PC-9 (cell line): ENCODE data around the gene PLEKHA6.

Experiments
- EZH2 ChIP-seq: fragments of 200-600 bp; sonication (generic); IDR thresholded peaks from 2 replicates; pipeline ENCODE4 v1.8.0; 2017; ENCODE audit warnings: antibody characterized with exemption, low read depth
- TF ChIP-seq, protein P1 (sequence below): fragments of 200-600 bp; sonication (generic); conservative IDR thresholded peaks from 2 replicates; pipeline ENCODE4 v1.6.1; 2017; ENCODE audit warnings: mixed run types, antibody characterized with exemption, mild to moderate bottlenecking, moderate library complexity

DNA sequence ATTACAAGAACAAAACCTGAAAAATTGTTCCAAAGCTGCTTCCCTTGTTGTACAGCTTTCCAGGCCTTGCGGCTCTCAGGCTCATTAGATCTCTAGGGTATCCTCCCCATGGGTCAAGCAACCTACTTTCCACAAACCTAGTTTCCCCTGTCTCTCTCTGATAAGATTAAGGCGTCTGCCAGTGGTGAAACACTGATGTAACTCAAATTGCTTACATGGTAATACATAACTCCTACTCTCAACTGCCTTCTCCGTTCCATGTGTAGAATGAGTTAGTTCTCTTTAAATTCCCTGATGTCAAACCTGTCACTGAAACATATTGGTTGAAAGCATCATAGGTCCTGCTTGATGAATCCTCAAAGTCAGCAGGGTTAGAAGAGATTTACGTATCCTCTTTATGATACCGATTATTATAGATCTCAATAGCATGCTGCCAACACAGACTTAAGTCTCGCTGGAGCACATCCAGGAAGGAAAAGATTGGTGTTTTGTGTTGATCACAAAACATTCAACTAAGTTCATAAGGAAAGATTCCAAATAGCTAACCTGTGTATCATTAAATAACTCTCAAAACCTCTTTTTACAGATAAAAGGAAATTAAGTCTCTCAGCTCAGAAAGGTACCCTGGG is 41.3 kb upstream of the PLEKHA6 start:
- TF ChIP-seq, protein P1, sequence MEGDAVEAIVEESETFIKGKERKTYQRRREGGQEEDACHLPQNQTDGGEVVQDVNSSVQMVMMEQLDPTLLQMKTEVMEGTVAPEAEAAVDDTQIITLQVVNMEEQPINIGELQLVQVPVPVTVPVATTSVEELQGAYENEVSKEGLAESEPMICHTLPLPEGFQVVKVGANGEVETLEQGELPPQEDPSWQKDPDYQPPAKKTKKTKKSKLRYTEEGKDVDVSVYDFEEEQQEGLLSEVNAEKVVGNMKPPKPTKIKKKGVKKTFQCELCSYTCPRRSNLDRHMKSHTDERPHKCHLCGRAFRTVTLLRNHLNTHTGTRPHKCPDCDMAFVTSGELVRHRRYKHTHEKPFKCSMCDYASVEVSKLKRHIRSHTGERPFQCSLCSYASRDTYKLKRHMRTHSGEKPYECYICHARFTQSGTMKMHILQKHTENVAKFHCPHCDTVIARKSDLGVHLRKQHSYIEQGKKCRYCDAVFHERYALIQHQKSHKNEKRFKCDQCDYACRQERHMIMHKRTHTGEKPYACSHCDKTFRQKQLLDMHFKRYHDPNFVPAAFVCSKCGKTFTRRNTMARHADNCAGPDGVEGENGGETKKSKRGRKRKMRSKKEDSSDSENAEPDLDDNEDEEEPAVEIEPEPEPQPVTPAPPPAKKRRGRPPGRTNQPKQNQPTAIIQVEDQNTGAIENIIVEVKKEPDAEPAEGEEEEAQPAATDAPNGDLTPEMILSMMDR: no peak
- TF ChIP-seq EZH2: no peak
